ENCODE measurements around the gene SLC25A13.

GRCh38 chr7:96211954-96212353 lies 109.9 kb downstream of the SLC25A13 start:
- TF ChIP-seq SPI1 (IDR thresholded peaks at IDR 0.05; ENCODE audit: borderline replicate concordance, low read depth) = no peak
- TF ChIP-seq CTCF (IDR thresholded peaks at IDR 0.05; ENCODE audit: insufficient read depth, low read length) = no peak
- TF ChIP-seq POLR2AphosphoS5 (IDR thresholded peaks at IDR 0.05; ENCODE audit: low read depth) = no peak

All from HL-60 (cell line).